ENCODE results near the gene SLC25A10.

DNA sequence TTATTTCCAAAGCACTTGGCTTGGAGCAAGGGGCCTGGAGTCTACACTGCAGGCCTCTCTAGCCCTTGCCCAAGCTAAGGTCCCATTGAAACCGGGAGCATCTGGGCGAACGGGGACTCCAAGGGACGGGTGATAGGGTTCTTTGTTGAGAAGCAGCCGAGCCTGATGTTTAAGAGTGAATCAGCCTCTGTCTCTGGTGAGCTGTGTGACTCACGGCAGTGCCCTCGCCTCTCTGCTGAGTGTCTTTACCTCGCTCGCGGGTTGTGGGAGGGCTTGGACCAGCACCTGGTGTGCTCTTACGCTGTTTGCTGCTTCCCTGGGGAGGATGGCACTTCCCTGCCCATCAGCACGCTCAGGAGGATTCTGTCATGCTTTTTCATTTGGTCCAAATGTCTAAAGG is 27.0 kb upstream of the SLC25A10 start:
- no peak for TF ChIP-seq NFRKB (IDR thresholded peaks at IDR 0.05)
- TF ChIP-seq SP1 (IDR thresholded peaks at IDR 0.05) = no peak
- TF ChIP-seq CTBP1 (IDR thresholded peaks at IDR 0.05; ENCODE audit: borderline replicate concordance) = no peak
- TF ChIP-seq, protein P1, sequence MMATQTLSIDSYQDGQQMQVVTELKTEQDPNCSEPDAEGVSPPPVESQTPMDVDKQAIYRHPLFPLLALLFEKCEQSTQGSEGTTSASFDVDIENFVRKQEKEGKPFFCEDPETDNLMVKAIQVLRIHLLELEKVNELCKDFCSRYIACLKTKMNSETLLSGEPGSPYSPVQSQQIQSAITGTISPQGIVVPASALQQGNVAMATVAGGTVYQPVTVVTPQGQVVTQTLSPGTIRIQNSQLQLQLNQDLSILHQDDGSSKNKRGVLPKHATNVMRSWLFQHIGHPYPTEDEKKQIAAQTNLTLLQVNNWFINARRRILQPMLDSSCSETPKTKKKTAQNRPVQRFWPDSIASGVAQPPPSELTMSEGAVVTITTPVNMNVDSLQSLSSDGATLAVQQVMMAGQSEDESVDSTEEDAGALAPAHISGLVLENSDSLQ (IDR thresholded peaks at IDR 0.05) = no peak
- no peak for TF ChIP-seq TARDBP (IDR thresholded peaks at IDR 0.05)
- no peak for TF ChIP-seq FOXA1 (IDR thresholded peaks at IDR 0.05)
- TF ChIP-seq ZNF384 (IDR thresholded peaks at IDR 0.05) = no peak
- TF ChIP-seq HDGF (IDR thresholded peaks at IDR 0.05; ENCODE audit: borderline replicate concordance) = no peak
- TF ChIP-seq FOXM1 (IDR thresholded peaks at IDR 0.05; ENCODE audit: borderline replicate concordance) = no peak
- TF ChIP-seq LEF1 (IDR thresholded peaks at IDR 0.05; ENCODE audit: borderline replicate concordance) = no peak
- no peak for TF ChIP-seq SUZ12 (IDR thresholded peaks at IDR 0.05)
